Bronchial epithelial cell (primary cell): ENCODE measurements around the gene ETNK2. TPM values are rescaled to one million over a fixed set of nuclear protein-coding genes. Genes with fewer than 3 reads are reported as not detected.

Experiments
- DNase-seq: peaks from one replicate; pipeline ENCODE4 v3.0.0-alpha.2; 2010; ENCODE audit warnings: low read depth
- FAIRE-seq: peaks from 2 replicates; lab custom pipeline; 2011; peaks lifted over from hg19 to GRCh38; lab: Jason Lieb, UNC
- H3K27me3 ChIP-seq: 2 replicates; pipeline ENCODE4 v1.5.1; 2011; ENCODE audit warnings: low read length; ENCODE audit not compliant: control insufficient read depth, insufficient read depth
- H3K36me3 ChIP-seq: 2 replicates; pipeline ENCODE4 v1.5.1; 2011; ENCODE audit warnings: low read length; ENCODE audit not compliant: control insufficient read depth, insufficient read depth
- H3K4me3 ChIP-seq: 2 replicates; pipeline ENCODE4 v1.5.1; 2011; ENCODE audit warnings: mild to moderate bottlenecking, low read depth, low read length, control low read depth
- CTCF ChIP-seq: IDR thresholded peaks from 2 replicates; pipeline ENCODE4 v1.5.1; 2011; ENCODE audit warnings: mild to moderate bottlenecking, moderate library complexity, low read length, control low read depth, inconsistent platforms; ENCODE audit not compliant: insufficient read depth, severe bottlenecking
- total RNA-seq: library from RNA; depleted of rRNA; stranded (reverse); fragments of >200 nt; gene quantifications from 2 replicates; pipeline ENCODE4 v1.2.1, GENCODE V29; 2014

The ETNK2 gene
- total RNA-seq, 1 donor from 2014 or later, result 58.7 TPM

- DNase-seq (no peak), FAIRE-seq (no peak)
- Histone ChIP-seq H3K27me3 (no peaks in the 10 kb centered on the region), H3K4me3 (no peak overlapping the region), H3K36me3 (peaks cover 6% of the 10 kb centered on the region)
- TF ChIP-seq CTCF, result no peak
These were observed 17.7 kb downstream of the ETNK2 start for GRCh38 chr1:204134103-204134502.

GRCh38 chr1:204132718-204133117, 19.1 kb downstream of the ETNK2 start:
- Histone ChIP-seq H3K4me3 (no peak overlapping the region), H3K27me3 (no peaks in the 10 kb centered on the region), H3K36me3 (peaks cover 6% of the 10 kb centered on the region)
- no peak for FAIRE-seq
- DNase-seq, result no peak
- no peak for TF ChIP-seq CTCF

GRCh38 chr1:204131978-204132377, 19.9 kb downstream of the ETNK2 start:
- no peak for TF ChIP-seq CTCF
- DNase-seq (no peak), FAIRE-seq (no peak)
- Histone ChIP-seq H3K4me3 (no peak overlapping the region), H3K36me3 (peaks cover 6% of the 10 kb centered on the region), H3K27me3 (no peaks in the 10 kb centered on the region)

- Histone ChIP-seq H3K27me3 (no peaks in the 10 kb centered on the region), H3K36me3 (peaks cover 5% of the 10 kb centered on the region), H3K4me3 (no peak overlapping the region)
- peak; percentile 83 for DNase-seq
- FAIRE-seq, result no peak
- no peak for TF ChIP-seq CTCF
These were observed 20.6 kb downstream of the ETNK2 start for GRCh38 chr1:204130981-204131892.

- Histone ChIP-seq H3K36me3 (peaks cover 5% of the 10 kb centered on the region), H3K4me3 (no peak overlapping the region), H3K27me3 (no peaks in the 10 kb centered on the region)
- TF ChIP-seq CTCF, result no peak
- DNase-seq (no peak), FAIRE-seq (no peak)
These were observed 21.7 kb downstream of the ETNK2 start for GRCh38 chr1:204130178-204130577.
